Measurements from ENCODE around the gene PARP9.
"Not testable (repeated sequence)": the region's sequence is repeated elsewhere in the genome, so short reads cannot be mapped to it uniquely, and the experiment has no call there.

The PARP9 gene

DNA sequence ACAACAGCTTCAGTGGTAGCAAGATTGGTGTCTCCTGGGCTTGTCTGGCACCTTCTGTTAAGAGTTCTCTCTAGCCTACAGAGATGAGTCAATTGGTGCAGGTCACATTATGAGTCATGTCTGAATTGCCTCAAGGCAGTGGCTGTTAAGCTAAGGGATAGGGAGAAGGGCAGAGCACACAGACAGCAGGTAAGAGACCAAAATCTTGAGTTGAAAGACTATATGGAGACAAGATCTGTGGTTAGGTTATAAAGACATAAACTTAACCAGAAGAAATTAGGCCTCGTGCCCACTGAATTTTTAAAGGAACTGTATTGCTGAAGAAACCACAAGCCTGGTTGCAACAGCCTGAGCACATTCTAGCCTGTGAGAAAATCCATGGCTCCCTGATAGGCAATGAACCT lies 30.2 kb downstream of the PARP9 start:
- DNase-seq, result peak; percentile 43
- in situ Hi-C loops (cut with MboI; ENCODE audit: low pct_unique_long_range_greater_than_20kb, low sequenced_read_pairs), result no loop called here

DNA sequence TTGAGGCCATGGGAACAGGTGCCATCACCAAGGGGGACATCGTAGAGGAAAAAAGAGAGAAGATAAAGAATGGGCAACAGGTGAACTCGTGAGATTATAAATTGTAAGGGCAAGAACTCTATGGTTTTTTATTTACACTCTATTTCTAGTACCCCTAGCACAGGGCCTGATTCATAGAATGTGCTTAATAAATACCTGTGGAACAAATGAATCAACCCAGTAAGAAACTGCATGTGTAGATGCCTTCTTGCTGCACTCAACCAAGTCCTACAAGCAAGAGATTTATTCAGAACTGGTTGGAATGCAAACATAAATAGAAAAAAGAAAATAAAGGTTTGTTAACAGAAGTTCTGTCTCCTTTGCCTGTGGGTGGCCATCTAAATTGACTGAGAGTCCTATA lies 30.6 kb downstream of the PARP9 start:
- in situ Hi-C loops (cut with MboI; ENCODE audit: low pct_unique_long_range_greater_than_20kb, low sequenced_read_pairs), result no loop called here
- no peak for DNase-seq

DNA sequence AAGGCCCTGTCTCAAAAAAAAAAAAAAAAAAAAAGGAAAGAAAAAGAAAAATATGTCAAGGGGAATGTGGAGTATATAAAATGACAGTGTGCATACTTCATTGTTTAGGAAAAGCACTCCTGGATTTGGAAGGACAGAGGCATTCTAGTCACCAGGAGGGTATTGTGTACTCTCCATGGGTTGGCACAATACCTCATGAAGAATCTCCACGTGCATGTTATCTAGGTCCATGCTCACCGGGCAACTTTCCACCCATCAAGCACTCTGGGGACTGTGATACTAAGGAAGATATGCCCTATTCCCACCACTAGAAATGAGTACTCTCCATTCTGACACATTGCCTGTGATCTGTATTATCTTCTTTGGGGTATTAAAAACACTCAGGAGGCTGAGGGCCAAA lies 33.9 kb downstream of the PARP9 start:
- in situ Hi-C loops (cut with MboI; ENCODE audit: low pct_unique_long_range_greater_than_20kb, low sequenced_read_pairs), result no loop called here
- DNase-seq, result no peak

DNA sequence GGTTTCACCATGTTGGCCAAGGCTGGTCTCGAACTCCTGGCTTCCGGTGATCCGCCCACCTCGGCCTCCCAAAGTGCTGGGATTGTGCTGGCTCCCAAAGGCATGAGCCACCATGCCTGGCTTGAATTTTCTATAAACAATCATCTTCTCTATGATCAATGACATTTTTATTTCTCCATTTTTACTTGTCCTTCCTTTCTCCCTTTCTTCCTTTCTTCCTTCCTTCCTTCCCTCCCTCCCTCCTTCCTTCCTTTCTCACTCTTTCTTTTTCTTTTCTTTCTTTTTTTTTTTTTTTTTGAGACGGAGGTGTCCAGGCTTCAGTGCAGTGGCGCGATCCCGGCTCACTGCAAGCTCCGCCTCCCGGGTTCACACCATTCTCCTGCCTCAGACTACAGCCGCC lies 40.8 kb downstream of the PARP9 start:
- no peak for DNase-seq
- in situ Hi-C loops (cut with MboI; ENCODE audit: low pct_unique_long_range_greater_than_20kb, low sequenced_read_pairs), result no loop called here

DNA sequence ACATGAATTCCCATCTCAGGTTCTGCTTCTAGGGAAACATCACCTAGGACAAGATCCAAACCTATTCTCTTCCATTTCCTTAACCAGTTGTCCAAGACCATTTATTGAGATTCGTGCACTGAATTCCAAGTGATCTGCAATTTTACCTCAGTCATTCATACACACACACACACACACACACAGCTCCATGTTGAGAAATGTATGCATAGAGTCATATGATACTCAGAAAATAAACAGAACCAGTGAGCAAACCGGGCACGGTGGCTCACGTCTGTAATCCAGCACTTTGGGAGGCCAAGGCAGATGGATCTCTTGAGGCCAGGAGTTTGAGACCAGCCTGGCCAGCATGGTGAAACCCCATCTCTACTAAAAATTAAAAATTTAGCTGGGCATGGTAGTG lies 43.2 kb downstream of the PARP9 start:
- no peak for DNase-seq
- in situ Hi-C loops (cut with MboI; ENCODE audit: low pct_unique_long_range_greater_than_20kb, low sequenced_read_pairs), result no loop called here

DNA sequence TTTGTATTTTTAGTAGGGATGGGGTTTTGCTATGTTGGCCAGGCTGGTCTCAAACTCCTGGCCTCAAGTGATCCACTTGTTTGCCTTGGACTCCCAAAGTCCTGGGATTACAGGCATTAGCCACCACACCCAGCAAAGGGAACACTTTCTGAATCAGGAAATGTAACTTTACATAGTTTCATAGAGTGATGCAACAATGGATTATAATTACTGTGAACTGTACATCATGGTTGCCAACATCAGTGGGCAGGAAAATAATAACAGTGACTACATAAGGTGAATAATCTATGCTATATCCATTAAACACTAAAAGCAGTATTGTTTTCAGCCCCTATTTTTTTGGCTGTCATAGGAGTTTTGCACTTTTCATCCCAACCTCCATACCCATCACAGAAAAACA lies 44.4 kb downstream of the PARP9 start:
- DNase-seq, result no peak
- in situ Hi-C loops (cut with MboI; ENCODE audit: low pct_unique_long_range_greater_than_20kb, low sequenced_read_pairs), result no loop called here

DNA sequence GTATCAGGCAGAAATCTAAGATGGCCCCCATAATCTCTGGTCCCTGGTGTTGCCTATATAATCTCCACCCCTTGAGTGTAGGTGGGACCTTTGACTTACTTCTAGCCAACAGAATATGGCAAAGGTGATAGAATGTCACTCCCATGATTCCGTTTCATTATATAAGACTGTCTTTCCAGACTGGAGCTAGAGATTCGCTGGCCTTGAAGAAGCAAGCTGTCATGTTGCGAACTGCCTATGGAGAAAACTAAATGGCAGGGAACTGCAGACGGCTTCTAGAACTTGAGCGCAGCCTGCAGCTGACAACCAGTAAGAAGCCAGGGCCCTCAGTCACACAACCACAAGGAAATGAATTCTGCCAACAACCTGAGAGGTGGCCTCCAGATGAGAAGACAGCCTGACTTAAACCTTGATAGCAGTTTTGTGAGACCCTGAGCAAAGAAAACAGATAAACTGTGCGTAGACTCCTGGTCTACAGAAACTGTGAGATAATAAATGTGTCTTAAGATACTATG lies 47.2 kb downstream of the PARP9 start:
- in situ Hi-C loops (cut with MboI; ENCODE audit: low pct_unique_long_range_greater_than_20kb, low sequenced_read_pairs), result no loop called here
- DNase-seq, result no peak

DNA sequence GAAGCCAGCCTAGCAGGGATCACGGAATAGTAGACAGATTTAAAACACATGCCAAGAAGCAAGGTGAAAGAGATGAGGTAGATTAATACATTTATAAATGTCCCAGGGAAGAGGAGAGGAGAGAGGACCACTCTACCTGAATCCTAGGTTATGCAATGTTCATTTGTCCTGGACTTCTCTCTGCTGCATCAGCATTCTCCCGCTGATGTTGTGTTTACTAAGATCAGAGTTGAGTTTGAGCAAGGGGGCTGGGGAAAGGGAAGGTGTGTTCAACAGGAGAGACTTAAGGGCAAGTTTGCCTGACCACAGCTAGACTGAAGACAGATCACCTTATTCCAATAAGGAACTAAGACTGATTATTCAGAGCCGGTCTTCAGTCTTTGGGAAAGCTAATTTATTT lies 48.2 kb downstream of the PARP9 start:
- no peak for DNase-seq
- in situ Hi-C loops (cut with MboI; ENCODE audit: low pct_unique_long_range_greater_than_20kb, low sequenced_read_pairs), result no loop called here

DNA sequence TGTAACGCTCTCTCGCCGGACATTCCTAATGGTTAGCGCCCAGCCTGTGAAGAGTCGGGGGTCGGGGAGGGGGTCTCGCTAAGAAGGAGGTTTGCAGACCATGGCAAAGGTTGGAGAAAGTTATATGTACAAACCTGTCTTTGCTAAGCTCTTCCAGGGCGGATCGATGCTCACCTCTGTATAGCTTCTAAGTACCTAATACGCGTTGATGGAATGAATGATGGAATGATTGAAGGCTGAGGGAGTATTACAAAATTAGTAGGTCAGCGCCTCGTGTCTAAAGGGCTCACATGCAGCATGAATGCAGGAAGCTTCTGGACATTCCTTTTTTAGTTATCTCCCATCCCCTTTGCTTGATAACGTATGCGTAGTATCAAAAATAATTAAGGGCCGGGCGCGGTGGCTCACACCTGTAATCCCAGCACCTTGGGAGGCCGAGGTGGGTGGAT lies 49.1 kb downstream of the PARP9 start:
- in situ Hi-C loops (cut with MboI; ENCODE audit: low pct_unique_long_range_greater_than_20kb, low sequenced_read_pairs), result no loop called here
- no peak for DNase-seq

DNA sequence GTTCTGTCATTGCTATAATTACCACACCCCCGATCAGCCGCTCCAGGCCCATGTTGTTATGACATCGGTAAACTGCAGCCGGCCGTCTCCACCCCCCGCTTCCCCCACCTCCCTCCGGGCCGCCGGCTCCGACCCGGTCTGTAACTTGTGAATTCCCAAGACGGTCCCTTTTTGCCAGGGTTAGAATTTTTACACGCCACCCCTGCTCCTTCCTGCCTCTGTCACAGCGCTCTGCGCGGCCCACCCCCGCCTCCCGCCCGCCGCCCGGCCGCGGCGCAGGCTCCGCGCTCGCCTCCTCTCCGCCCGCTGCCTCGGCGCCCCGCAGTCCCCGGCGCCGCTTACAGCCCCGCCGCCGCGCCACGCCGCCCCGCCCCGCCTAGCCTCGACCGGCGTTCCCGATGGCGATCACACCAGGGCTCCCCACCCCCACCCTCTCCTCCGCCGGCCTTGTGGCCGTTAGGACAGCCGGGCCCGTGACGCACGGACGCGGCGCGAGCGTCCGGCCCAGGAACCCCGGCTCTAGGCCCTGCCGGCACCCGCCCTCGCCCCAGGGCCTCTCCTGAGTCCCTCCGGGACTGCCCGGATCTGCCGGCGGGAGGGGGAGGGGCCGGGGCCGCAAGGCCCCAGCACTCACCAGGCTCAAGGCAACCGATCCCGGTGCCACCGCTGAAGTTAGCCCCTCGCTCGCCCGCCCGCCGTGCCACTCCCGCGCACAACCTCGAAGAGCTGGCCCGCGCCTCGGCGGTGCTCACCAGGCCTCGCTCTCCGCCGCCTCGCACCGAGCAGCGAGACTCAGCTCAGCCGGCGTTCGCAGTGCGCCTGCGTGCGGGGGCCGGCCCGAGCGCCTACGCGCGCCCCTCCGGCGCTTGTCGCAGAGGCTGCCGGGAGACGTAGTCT lies 49.7 kb downstream of the PARP9 start, which contains the start of gene KPNA1:
Gene KPNA1 (minus strand): TSS at position 817 of the 897 bp plus-strand sequence. CDS start 18,374 bp downstream, outside the sequence.
- peak; percentile 89 for DNase-seq
- in situ Hi-C loops (cut with MboI; ENCODE audit: low pct_unique_long_range_greater_than_20kb, low sequenced_read_pairs), result no loop called here

DNA sequence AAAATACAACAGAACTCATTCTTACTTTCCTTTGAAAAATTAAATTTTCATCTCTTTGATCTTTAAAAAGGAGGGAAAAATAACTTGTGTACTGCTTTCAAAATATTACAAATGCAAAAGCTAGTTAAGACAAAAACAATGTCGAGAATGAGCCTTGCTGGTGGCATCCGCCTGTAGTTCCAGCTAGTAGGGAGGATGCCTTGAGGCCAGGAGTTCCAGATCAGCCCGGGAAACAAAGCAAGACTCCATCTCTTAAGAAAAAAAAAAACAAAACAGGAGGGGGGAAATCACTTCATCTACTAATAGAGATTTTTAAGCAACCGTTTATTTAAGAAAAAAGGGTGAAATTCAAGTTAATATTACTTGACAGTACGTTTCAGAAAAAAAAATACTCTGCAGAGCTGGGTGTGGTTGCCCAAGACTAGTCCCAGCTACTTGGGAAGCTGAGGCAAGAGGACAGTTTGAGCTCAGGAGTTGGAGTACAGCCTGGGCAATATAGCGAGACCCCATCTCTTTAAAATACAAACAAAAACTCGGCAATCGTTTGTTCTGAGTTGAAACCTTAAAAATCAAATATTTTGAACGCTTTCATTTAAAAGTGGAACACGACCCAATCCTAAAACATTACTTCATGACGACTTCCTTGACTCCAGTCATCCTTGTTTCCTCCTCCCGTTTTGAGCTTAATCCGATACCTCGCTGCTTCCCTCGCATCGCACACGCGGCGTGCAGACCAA lies 50.5 kb downstream of the PARP9 start:
- in situ Hi-C loops (cut with MboI; ENCODE audit: low pct_unique_long_range_greater_than_20kb, low sequenced_read_pairs), result no loop called here

DNA sequence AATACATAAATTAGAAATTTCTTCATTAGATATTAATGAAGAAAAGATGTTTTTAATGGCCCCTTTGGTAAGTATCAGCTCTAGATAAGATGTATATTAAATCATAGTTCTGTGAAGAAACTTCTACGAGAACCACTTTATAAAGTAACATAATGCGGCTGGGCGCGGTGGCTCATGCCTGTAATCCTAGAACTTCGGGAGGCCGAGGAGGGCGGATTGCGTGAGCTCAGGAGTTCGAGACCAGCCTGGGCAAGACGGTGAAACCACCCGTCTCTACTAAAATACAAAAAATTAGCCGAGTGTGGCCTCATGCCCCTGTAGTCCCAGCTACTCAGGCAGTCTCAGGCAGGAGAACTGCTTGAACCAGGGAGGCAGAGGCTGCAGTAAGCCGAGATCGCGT lies 51.8 kb downstream of the PARP9 start:
- in situ Hi-C loops (cut with MboI; ENCODE audit: low pct_unique_long_range_greater_than_20kb, low sequenced_read_pairs), result no loop called here
- DNase-seq, result no peak

More for the DNA sequence above, 50.5 kb downstream of the PARP9 start:
- DNase-seq, result peak; percentile 81

DNA sequence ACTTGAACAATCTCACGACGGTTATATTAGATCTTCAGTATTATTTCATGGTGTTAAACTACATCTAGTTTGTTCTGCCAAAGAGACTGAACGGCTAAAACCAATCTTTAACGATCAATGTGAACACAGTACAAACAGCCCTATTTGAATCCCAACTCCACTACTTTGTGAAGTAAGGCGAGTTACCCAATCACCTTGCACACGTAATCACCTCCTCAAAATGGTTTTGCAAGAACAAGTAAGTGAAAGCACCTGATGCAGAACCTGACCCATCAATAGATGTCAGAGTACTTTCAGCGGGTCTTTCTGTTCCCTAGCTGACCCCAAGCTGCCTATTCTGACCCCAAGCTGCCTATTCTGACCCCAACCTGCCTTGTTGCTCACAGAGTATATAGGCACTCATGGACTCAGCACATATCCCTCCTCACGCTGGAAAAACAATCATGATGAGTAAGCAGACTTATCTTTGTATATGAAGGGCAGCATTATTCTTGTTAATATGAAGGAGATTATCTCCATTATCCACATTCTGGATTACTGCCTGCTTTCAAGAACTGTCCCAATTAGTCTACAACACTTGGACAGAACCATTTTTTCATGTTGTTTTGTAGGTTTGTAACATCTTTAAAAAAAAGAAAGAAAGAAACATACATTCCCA lies 53.1 kb downstream of the PARP9 start:
- no peak for DNase-seq

DNA sequence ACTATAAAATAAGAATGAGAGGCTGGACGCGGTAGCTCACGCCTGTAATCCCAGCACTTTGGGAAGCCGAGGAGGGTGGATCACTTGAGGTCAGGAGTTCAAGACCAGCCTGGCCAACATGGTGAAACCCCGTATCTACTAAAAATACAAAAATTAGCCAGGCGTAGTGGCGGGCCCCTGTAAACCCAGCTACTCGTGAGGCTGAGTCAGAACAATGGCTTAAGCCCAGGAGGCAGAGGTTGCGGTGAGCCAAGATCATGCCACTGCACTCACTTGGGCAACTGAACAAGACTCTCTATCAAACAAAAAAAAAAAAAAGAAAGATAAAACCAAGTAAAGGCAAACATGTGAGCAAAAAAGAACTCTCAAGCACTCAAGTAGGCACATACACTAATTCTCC lies 55.2 kb downstream of the PARP9 start:
- DNase-seq; in situ Hi-C loops (cut with MboI; ENCODE audit: low pct_unique_long_range_greater_than_20kb, low sequenced_read_pairs): not testable (repeated sequence)

More for the DNA sequence above, 53.1 kb downstream of the PARP9 start:
- in situ Hi-C loops (cut with MboI; ENCODE audit: low pct_unique_long_range_greater_than_20kb, low sequenced_read_pairs), result no loop called here

DNA sequence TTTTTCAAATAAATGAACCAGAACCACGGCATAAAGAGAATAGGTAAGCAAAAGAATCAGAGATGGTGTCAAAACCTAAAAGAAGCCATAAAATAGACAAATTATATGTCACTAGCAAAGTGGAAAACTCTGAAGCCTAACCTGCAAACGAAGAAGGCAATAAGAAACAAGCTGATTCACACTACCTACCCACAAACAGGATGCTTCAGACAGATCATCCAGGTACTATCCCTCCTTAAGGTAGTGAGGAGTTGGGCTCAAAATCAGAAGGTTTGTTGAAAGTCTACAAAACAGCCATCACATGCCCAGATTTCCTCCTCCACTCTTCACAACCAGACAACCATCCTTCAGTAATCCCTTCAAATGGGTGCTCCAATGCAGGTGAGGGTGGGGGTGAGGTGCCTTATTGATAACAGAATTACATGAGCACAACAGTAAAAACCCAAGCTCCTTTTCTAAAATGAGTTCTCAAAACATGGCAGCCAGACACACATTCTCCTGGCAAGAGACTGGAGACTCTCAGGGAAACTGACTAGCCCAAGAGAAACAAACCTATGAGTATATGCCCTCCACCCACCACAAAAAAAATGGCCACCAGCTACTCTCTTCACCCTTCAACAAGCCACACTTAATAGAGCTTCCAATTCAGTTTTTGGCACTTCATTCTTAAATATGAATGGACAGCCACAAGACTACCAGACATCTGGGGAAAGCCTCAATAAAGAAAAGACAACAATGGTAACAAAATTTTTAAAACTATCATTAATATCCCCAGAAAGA lies 55.8 kb downstream of the PARP9 start:
- no peak for DNase-seq
- in situ Hi-C loops (cut with MboI; ENCODE audit: low pct_unique_long_range_greater_than_20kb, low sequenced_read_pairs), result no loop called here

DNA sequence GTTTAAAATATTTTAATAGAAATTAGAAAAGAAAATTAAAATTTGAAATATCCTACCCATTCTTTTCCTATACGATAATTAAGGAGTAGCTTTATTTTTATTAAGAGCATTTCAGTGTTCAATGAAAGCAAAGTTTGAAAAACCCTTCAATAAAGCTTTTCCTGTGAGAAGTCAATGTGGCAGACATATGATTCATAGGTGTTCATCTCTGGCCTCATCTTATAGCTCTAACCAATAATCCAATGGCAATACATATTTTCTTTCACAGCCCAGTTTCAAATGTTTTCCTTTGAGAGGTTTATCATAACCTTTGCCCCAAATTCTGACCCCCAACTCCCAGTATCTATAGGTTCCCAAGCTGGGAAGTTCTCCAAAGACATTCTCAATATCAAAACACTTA lies 57.6 kb downstream of the PARP9 start:
- DNase-seq, result no peak
- in situ Hi-C loops (cut with MboI; ENCODE audit: low pct_unique_long_range_greater_than_20kb, low sequenced_read_pairs), result no loop called here

DNA sequence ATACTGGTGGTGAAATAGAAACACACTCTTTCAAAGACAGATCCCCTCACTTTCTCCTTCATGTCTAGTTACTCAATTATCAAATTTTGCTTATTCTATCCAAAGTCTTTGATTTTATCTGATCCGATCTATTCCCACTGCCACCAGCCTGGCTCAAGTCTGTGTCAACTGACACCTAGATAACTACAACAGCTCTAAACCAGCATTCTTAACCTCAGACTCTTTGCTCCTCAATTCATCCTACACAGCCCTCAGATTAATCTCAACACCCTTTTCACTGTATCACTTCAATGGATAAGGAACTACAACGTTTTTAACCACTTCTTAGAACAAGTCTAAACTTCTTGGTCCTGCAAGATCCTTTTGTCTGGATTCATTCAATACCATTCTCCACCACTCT lies 58.4 kb downstream of the PARP9 start:
- no peak for DNase-seq
- in situ Hi-C loops (cut with MboI; ENCODE audit: low pct_unique_long_range_greater_than_20kb, low sequenced_read_pairs), result no loop called here

DNA sequence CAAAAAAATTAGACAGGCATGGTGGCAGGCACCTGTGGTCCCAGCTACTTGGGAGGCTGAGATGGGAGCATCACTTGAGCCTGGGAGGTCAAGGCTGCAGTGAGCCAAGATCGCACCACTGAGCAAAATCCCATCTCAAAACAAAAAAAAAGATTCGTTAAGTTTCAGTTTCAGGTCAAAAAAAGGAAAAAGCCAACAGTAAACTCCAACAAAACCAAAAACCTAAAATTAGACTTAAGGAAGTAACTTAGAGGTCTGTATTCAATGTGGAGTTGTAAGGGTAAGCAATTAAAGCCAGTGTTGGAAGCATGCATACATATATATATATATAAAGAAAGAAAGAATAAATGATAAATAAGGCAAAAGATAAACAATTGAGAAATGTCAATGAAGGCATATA lies 61.2 kb downstream of the PARP9 start:
- in situ Hi-C loops (cut with MboI; ENCODE audit: low pct_unique_long_range_greater_than_20kb, low sequenced_read_pairs), result no loop called here
- DNase-seq, result no peak

DNA sequence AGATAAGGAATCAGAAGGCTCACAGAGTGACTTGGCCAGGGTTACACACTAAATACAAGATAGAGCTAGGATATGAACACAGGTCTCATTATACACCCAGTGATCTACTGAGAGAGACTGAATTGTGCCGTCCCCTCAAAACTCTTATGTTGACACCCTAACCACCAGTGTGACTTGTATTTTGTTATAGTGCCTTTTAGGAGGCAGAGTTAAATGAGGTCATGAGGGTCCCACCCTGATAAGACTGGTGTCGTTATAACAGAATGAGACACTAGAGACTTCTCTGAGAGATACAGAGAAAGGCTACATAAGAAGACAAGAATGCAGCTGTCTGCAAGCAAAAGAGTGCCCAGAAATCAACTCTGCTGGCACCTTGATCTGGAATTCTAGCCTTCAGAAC lies 62.0 kb downstream of the PARP9 start:
- DNase-seq, result no peak
- in situ Hi-C loops (cut with MboI; ENCODE audit: low pct_unique_long_range_greater_than_20kb, low sequenced_read_pairs), result no loop called here
